Femur (tissue), 1 donor: ENCODE measurements around the gene DNAAF2.
"Not testable (repeated sequence)": the region's sequence is repeated elsewhere in the genome, so short reads cannot be mapped to it uniquely, and the experiment has no call there.

Experiments used
- DNase-seq: peaks from one replicate; pipeline ENCODE4 v3.0.0-alpha.2; 2017

DNAAF2 gene

DNA sequence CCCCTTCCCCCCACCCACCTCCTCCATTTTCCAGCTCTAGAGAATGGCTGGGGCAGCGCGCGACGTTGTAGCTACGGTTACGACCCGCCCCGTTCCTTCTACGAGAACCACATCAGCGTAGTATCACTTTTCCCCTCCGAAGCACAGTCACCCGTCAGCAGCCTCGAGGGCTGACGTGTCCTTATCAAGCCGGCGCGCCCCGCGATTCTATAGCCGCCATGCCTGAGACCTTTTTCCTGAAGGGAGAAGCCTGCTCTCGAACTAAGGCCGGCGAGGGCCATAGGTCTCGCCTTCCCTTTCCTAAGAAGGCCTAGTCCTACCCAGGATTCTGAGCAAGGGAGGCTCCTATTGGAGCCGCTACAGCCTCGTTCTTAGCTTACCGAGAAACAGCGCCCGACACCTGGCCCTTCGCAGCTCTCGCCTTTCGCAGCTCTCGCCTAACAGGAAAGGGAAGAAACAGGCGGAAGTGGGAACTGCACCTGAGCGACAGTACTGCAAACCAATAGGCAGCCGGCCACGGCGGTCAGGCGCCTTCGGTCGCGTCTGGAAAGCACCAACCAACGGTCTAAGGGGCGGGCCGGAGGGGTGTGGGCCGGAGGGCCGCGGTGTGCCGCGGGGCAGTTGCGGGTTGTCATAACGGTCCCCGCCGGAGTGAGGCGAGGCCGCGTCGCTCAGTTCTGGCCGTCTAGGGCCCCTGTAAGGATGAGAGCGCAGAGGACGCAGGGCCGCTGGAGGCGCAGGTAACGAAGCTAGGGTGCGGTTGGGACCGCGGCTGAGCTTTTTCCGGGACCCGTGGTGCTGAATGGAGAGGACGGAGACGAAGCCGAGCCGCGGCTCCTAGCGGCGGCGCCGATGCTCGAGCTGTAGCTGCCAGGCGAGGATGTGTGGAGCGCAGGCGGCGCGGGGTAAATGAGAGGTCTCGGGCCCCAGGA is 14.6 kb downstream of the DNAAF2 start, which contains the start of the genes MGAT2 and RPL36AL:
Gene MGAT2 (plus strand): TSS at position 618 of the 932 bp plus-strand sequence. CDS start 470 bp downstream, outside the sequence.
Gene RPL36AL (minus strand): TSS at position 445 of the 932 bp plus-strand sequence. CDS start 1,522 bp downstream, outside the sequence.
- DNase-seq: peak; percentile 99

DNA sequence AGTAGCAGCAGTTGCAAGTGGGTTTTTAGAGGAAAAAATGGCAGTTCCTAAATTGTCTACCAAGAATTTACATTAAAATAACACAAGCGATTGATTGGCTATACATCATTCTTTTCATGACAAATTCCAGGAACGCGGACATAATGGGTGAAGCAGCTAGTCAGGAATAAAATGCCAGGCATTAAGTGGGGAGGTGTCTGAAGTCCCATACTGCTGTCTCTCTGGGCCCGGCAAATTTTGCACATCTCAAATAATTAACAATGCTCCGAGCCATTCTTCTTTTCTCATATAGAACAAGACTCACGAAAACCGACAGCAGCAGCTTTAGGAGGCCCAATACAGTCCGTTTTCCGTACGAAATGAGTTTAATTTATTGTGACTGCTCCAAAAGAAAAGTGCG is 15.3 kb downstream of the DNAAF2 start:
- no peak for DNase-seq

DNA sequence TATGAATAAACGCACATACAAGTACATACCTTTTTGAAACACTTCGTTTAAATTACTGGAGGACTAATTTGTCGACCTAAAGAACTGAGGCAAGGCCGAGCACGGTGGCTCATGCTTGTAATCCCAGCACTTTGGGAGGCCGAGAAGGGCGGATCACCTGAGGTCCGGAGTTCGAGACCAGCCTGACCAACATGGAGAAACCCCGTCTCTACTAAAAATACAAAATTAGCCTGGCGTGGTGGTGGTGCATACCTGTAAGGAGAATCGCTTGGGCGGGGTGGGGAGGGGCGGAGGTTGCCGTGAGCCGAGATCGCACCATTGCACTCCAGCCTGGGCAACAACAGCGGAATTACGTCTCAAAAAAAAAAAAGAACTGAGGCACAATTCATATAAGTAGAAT is 15.8 kb downstream of the DNAAF2 start:
- DNase-seq: not testable (repeated sequence)

DNA sequence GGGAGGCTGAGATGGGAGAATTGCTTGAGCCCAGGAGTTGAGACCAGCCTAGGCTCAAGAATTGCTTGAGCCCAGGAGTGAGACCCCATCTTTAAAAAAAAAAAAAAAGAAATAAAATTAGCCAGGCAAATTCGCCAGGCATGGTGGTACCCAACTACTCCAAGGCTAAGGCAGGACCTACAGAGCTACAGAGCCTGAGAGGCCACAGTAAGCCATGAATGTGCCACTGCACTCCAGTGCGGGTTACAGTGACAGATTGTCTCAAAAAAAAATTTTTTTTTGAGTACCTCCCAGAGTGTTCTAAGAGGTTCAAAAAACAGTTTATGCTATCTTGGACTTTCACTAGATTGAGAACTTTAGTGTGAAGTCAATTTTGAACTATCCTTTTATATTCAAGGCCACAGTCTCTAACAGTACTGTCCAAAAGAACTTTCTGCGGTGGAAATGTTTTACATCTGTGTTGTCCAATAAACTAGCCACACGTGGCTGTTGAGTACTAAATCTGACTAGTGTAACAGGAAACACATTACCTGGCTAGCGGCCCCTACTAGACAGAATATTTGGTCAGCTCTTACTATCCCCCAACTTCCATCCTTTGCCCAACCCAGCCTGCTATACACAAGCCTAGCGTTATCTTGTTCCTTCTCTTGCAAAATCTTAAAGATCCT is 17.1 kb downstream of the DNAAF2 start:
- DNase-seq: no peak

DNA sequence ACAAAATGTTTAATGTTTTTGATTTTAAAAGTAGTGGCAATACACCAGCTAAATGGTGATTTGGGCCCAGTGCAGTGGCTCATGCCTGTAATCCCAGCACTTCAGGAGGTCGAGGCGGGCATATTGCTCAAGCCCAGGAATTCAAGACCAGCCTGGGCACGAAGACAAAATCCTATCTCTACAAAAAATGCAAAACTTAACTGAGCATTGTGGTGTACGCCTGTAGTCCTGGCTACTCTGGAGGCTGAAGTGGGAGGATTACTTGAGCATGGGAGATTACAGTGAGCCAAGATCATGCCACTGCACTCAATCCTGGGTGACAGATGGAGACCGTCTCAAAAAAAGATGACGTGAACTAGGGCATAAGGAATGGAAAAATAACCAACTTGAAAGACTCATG is 19.3 kb downstream of the DNAAF2 start:
- DNase-seq: no peak

DNA sequence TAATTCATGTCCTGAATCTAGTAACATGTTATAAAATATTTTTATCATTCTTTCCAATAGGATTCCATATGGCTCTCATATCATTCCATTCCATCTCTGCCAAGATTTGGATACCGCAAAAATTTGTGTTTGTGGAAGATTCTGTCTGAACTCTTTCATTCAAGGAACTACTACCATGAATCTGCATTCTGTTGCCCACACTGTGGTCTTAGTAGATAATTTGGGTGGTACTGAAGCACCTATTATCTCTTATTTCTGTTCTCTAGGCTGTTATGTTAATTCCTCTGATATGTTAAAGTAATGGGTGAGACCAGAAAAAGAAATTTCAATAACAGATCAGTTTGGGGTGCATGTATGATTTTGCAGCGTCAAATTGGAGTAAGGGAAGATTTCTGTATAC is 20.8 kb downstream of the DNAAF2 start:
- no peak for DNase-seq

DNA sequence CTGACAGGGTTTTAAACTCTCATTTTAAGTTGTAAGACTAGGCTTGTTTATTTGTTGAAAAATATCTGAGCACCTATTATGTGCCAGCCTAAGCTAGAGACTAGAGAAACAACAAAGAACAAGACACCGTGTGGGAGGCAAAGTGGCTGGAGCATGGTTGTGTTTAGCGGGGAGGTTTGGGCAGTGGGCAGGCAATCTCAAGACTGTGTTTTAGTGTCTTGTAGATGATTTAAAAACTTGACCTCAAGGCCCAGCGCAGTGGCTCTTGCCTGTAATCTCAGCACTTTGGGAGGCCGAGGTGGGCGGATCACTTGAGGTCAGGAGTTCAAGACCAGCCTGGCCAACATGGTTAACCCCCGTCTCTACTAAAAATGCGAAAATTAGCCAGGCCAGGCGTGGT is 22.4 kb downstream of the DNAAF2 start:
- no peak for DNase-seq

DNA sequence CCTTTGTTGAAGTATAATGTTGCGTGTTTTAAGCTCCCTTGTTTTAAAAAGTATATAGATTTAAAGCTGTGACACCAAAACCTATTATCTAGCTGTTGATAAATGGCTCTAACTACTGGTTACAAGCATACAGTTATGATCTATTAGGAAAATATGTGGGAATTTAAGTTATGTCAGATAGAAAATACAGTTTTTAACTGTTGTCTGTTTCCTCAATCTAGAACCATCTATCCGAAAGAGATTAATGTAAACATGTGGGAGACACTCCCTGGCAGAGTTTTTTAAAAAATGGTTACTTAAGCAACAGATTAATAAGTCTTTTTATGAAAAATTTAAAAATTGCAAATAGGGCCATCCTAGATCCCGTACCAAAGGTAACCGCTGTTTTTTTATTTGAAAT is 22.8 kb downstream of the DNAAF2 start:
- no peak for DNase-seq

DNA sequence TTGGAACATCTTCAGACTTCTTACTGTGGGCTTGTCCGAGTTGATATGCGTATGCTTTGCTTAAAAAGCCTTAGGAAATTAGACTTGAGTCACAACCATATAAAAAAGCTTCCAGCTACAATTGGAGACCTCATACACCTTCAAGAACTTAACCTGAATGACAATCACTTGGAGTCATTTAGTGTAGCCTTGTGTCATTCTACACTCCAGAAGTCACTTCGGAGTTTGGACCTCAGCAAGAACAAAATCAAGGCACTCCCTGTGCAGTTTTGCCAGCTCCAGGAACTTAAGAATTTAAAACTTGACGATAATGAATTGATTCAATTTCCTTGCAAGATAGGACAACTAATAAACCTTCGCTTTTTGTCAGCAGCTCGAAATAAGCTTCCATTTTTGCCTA is 27.5 kb downstream of the DNAAF2 start:
- DNase-seq: no peak

DNA sequence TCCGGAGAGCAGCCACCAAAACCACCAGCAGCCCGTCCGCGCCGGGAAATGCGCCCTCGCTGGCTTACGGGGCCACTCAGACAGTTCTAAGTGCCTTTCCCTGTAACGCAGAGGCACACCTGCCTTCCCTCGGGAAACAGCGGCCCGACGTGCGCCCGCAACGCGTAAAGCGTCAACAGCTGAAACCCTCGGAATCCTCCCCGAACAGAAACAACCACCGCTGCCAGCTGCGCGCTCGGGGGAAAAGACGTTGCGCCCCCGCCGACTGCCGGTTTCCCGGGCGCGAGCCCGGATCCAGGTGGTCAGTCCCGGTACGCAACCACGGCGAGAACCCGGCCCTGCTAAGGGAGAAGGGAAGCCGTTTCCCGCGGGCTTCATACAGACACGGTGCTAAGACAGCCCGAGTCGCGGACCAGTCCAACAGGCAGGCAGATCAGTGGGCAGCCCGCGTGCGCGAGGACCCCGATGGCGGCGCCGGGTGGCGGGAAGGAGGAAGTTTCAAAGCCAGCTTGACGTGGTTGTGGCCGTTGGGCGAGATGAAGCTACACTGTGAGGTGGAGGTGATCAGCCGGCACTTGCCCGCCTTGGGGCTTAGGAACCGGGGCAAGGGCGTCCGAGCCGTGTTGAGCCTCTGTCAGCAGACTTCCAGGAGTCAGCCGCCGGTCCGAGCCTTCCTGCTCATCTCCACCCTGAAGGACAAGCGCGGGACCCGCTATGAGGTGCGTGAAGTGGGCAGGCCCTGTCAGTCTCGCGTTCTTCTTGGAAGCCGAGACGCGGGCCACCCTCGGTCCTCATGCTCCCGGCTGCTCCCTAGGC is 36.4 kb downstream of the DNAAF2 start, which contains the start of gene LRR1:
Gene LRR1 (plus strand): TSS at position 456 of the 816 bp plus-strand sequence. CDS start 81 bp downstream, at position 537.
- DNase-seq: peak; percentile 93

DNA sequence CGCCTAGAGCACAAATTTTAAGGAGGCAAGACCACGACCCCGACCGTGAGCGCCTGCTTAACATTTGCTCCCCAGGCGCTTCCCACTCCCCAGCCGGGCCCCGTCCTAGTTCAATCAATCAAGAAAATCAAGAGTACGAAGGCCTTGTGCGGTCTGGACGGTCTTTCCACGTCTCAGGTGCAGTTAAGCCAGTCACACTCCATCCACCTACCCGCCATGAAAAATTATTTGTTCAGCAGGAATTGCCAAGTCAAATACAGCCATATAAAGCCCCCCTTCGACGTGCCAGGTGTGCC is 36.9 kb downstream of the DNAAF2 start:
- no peak for DNase-seq

DNA sequence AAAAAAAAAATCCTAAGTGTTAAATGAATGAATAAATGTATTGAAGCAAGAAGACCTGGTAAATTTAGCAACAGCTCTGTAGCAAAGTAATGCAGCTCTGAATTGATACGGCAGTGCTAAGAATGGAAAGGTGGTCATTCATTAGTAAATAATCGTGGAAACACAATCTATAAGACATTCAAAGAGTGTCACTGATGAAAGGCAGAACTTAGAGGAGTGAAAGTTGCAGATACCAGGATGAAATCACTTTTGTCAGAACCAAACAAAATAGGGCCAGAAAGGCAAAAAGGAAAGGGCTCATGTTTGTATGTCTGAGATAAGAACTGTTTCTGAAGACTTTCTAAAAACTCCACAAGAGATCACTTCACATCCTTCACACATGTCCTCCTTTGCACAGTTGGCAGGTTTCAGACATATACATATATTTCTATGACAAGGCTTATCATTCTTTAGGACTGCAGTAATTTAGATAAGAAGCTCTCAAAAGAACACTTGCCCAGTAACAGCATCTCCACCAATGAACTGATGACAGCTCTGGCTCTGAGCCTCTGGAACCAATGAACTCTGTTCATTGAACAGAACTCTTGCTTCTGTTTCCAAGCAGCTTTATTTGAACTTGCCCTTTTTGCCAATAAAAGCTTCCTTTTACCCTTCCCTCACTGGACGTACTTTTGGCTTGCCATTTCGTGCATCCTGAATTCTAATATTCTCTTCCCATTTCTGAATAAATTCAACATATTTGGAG is 40.5 kb downstream of the DNAAF2 start:
- peak; percentile 43 for DNase-seq

DNA sequence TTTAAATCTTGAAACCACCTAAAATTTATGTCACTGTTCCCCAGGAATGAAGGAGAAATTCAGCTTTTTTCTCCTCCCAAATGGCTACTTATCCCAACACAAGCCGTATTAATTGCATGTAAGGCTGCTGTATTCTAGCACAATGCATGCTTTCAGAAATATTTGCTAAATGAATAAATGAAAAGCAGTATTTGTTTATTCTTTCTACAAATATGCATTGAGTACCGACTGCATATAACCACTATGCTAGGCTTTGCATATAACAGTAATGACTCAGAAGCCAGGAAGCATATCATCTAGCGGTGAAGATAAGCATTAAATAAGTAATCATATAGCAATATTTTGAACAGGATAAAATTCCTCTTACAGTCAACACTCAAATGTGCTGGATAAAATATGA is 42.0 kb downstream of the DNAAF2 start:
- DNase-seq: no peak

DNA sequence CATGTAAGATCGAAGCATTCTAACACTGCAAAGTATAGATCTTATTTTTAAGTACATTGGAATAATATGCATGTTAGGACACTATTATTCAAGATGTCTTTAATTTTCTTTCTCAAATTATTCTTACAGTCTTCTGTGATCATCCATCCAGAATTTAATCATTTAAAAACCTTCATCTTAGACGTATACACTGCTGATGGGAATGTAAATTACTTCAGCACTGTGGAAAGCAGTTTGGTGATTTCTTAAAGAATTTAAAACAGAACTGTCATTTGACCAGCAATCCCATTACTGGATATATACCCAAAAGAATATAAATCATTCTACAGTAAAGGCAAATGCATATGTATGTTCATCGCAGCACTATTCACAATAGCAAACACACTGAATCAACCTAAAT is 45.7 kb downstream of the DNAAF2 start:
- DNase-seq: no peak

DNA sequence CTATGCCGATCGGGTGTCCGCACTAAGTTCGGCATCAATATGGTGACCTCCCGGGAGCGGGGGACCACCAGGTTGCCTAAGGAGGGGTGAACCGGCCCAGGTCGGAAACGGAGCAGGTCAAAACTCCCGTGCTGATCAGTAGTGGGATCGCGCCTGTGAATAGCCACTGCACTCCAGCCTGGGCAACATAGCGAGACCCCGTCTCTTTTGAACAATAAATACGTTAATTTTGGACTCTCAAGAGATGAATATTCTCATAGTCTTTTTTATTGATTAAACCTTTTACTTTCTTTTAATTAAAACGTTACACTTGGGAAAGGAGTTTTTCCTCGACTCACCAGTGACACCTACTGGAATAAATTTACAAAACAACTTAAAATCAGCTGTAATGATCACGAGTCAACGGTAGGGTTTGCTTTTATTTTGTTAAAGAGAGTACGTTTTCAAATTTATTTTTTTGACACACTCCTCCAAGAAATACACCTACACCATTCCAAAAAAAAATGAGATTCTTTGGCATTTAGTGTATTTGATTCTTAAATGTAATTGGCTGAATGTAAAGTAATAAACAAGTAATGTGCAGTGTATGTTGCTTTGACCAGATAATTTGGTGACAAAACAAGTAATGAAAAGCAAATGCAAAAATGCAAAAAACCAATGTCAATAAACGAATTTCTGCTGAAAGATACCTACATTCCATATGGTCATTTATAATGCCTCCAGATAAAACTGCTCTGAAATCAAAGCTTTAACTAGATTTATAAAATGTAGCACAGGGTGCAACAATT is 48.2 kb downstream of the DNAAF2 start:
- no peak for DNase-seq

DNA sequence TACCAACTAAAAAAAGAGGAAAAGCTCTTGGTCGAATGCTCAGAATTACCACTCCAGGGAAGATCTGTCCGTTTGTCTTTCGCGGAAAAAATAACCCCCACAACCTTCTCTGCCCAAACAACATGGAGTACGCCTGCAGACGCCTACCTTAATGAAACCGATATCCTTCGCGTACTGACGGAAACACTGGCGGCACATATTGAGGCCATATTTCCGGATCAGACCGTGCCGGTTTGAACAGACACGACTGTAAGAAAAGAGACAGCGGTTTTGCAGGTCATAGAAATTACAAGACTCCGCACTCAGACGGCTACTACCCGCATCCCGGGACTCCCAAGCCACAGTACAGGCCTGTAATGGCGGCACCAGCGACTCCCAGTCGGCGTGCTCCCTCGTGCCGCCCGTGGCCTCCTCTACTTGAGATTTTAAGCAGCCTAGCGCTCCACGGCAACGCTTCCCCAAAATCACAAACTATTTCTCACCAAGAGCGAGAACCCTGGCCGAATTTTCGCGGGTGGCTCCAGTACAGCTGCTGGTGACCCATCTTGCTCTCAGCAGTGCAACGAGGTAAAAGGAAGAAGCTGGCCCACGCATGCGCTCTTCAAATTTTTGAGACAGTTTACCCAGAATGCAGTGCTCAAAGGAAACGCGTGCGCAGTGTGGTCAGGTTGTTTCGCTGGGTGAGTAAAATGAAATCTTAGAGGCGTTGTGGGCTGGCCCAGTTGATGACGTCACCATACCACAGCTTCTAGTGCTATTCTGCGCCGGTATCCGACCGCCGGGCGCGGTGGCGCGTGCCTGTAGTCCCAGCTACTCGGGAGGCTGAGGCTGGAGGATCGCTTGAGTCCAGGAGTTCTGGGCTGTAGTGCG is 49.0 kb downstream of the DNAAF2 start, which contains the start of gene RPS29:
Gene RPS29 (minus strand): TSS at position 578 of the 870 bp plus-strand sequence. CDS start 34 bp downstream, at position 544.
- peak; percentile 99 for DNase-seq

DNA sequence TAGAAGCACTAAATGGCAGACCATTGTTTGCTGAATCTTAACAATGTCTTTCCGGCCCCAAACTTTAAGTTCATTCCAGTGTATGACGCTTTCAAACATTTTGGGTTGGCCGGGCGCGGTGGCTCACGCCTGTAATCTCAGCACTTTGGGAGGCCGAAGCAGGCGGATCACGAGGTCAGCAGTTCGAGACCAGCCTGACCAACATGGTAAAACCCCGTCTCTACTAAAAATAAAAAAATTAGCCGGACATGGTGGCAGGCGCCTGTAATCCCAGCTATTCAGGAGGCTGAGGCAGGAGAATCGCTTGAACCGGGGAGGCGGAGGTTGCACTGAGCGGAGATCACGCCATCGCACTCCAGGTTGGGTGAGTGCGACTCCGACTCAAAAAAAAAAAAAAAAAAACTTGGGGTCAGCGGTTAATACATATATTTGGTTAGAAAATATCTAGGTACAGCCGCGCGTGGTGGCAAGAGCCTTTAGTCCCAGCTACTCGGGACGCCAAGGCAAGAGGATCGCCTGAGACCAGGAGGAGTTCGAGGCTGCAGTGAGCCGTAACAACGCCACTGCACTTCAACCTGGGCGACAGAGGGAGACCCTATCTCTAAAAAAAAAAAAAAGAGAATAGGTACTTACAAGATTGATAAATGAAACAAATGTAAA is 49.9 kb downstream of the DNAAF2 start:
- DNase-seq: not testable (repeated sequence)

DNA sequence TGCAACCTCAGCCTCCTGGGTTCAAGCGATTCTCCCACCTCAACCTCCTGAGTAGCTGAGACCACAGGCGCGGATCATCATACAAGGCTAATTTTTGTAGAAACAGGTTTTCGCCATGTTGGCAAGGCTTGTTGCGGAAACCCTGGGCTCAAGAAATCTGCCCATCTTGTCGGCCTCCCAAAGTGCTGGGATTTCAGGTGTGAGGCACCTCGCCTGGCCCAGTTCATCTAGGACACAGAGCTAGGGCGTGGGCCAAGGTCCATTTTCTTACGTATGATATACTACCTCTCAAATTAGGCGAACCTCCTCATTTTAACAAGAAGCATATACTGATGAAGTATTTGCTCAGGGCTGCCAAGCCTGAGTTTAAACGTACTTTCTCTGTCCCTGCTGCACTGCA is 51.0 kb downstream of the DNAAF2 start:
- DNase-seq: no peak

DNA sequence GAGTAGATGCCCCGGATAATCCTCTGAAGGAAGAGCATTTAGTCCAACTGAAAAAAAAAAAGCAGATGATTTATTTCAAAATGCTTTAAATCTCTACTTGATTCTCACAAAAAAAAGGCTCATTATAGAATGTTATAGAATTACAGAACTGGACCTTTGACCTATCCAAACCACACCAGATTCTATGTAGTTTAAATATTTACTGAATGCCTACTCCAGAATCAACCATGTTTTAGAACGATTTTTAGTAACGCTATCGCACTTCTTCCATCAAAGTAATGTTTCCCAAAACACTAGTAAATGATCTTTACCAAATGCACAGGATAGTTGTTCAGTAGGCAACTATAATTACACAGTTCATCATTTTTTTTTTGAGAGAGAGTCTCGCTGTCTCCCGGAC is 51.4 kb downstream of the DNAAF2 start:
- no peak for DNase-seq
